ENCODE measurements around the gene NOCT.
A peak's percentile ranks its signal among the peaks of the same experiment; 100 is the strongest.
"Not testable (repeated sequence)": the region's sequence is repeated elsewhere in the genome, so short reads cannot be mapped to it uniquely, and the experiment has no call there.

The NOCT gene
- total RNA-seq = 20.1 to 83.6 (median 36.4) reads per million in 4 donors

- peak; percentile 91 to 92 (median 91) for DNase-seq
Measured at GRCh38 chr4:139015269-139015947, at the start of gene NOCT. NOCT (plus strand) TSS chr4:139015781; CDS start chr4:139015982, 201 bp downstream.

- no peak for DNase-seq
Measured at GRCh38 chr4:138967313-138967712, 48.3 kb upstream of the NOCT start.

GRCh38 chr4:138972956-138973801 is 42.4 kb upstream of the NOCT start:
- no peak for DNase-seq

- no peak for DNase-seq
Measured at GRCh38 chr4:138975225-138975624, 40.4 kb upstream of the NOCT start.

GRCh38 chr4:138976526-138976925 is 39.1 kb upstream of the NOCT start:
- no peak for DNase-seq

DNA sequence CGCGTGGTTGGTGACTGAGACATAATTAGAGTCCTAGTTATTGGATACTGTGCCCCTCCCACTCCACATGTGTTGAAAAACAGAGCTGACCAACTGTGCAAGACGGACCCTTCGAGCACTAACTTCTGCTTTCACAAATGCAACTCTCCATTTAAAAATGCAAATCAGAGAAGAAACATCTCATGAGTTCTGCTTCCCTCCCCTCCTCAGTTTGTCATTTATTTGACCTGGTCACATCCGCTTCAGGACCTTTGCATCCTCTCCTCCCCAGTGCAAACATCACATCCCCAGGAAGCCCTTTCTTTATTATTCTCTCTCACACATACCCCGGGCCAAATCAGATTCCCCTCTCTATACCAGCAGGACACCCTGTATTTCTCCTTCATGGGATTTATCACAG is 38.1 kb upstream of the NOCT start:
- DNase-seq = no peak

DNA sequence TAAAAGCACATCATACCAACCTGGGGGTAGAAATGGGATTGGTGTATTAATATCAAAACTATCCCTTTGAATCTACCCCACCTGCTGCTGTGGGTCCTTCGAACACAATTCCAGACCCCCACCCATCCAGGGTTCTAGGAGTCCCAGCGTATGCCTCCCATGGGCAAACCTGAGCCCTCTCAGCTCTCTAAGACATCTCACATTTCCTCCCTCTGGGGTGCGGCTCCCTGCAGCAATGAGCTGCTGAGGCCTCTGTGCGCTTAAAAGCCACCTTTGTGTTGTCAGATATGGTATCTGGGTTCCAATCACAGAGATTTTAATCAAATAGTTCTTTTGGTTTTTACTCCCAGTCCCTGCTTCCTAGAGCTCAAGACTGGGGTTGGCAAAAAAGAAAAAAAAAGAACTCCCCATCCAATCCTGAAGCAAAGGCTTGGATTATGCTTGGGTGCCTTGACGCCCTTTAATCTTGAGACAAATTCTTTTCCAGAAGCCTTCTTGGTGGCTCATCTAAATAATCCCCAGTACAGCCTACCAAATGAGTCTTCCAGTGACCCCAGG is 37.5 kb upstream of the NOCT start:
- no peak for DNase-seq

DNA sequence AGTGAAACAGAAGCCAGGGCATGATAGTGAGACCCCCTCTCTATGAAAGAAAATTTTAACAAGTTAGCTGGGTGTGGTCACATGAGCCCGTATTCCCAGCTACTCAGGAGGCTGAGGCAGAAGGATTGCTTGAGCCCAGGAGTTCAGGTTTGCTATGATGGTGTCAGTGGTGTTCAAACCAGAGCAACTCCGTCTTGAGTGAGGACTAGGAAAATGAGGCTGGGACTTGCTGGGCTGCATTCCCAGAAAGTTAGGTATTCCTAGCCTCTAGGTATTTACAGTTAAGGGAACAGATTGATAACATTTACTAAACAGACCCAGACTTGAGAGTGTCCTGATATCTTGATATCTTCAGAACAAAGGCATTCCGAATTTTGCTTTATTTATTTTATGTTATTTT is 37.0 kb upstream of the NOCT start:
- DNase-seq = no peak

DNA sequence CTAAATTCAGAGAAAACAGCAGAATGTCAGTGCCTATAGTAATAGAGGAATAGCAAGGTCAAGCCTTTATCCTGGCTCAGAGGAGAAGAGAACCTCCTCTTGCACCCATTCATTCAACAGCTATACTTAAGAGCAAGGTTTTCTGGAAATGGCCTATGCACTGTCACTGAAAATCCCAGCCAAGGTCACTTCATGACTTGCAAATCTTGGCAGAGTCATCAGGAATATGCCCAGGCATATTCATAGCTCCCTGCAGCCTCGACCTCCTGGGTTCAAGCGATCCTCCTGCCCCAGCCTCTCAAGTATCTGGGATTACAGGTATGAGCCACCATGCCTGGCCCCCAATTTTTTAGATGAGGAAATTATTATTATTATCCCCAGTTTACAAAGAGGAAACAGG is 35.8 kb upstream of the NOCT start:
- DNase-seq = no peak

DNA sequence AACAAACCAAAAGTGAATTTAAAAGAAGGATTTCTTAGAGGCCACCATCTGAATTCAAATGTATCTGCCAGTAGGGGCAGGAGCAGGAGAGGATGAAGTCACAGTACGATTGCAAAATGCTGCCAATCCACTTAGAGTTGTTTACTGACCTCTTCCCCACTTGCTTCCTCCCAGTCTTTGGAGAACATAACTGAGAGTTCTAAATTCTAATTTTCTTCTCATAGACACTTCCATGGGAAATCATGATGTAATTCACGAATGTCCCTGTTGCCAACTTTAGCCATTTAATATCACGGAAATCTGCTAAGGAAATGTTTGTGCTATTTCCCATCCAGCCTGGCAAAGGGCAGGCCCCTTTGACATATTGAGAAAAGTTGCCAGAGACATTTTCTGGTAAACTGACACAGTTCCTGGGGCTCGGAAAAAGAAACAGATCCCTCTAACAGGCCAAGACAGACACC is 33.6 kb upstream of the NOCT start:
- DNase-seq = no peak

DNA sequence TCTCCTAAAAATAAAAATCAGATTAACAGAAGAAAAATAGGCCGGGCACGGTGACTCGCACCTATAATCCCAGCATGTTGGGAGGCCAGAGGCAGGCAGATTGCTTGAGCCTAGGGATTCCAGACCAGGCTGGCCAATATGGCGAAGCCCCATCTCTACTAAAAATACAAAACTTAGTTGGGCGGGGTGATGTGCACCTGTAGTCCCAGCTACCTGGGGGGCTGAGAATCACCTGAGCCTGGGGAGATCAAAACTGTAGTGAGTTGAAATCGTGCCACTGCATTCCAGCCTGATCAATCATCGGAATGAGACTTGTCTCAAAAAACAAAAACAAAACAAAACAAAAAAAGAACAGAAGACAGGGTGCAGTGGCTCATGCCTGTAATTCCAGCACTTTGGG is 32.8 kb upstream of the NOCT start:
- DNase-seq = no peak

GRCh38 chr4:138983690-138984089 is 31.9 kb upstream of the NOCT start:
- DNase-seq = no peak

GRCh38 chr4:138984647-138985046 is 30.9 kb upstream of the NOCT start:
- DNase-seq = no peak

GRCh38 chr4:138992676-138993075 is 22.9 kb upstream of the NOCT start:
- DNase-seq = no peak

DNA sequence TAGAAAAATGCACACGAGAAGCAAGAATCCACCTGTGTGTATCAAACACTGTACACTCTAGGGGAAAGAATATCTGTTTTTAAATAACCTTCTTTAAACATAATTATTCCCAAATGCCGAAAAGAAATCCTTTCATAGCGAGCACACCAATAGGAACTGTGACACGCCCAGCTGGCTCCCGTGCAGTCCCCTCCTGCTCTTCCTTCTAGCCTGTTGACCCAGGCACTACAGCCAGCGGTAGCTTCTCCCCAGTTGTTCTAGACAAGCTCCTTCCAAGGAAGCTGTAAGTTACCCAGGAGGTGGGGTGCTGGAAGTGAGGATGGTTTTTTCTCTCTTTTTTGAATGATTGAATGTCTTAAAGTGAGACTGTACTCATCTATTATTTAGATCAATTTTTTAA is 19.5 kb upstream of the NOCT start:
- DNase-seq = no peak

- no peak for DNase-seq
Measured at GRCh38 chr4:138999666-139000065, 15.9 kb upstream of the NOCT start.

- DNase-seq = not testable (repeated sequence)
Measured at GRCh38 chr4:139000134-139000533, 15.4 kb upstream of the NOCT start.

DNA sequence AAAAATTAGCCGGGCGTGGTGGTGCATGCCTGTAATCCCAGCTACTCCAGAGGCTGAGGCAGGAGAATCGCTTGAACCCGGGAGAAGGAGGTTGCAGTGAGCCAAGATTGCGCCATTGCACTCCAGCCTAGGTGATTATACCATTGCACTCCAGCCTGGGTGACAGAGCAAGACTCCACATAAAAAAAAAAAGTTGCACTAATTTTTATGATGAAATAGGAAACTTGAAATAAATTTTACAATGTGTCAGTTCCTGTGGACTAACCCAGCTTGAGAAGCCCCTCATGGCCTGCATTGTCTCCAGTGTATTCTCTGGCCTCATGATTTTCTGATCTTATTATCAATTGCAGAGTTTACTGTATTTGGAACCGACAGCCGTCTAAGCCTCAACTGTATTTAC is 14.2 kb upstream of the NOCT start:
- not testable (repeated sequence) for DNase-seq

GRCh38 chr4:139003668-139004067 is 11.9 kb upstream of the NOCT start:
- not testable (repeated sequence) for DNase-seq

DNA sequence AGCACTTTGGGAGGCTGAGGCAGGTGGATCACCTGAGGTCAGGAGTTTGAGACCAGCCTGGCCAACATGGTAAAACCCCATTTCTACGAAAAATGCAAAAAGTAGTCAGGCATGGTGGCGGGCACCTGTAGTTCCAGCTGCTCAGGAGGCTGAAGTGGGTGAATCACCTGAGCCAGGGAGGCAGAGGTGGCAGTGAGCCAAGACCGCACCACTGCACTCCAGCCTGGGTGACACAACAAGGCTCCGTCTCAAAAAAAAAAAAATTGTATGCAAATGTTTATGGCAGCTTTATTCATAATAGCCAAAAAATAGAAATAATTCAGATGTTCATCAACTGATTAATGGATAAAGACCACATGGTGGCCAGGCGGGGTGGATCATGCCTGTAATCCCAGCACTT is 9.8 kb upstream of the NOCT start:
- no peak for DNase-seq

GRCh38 chr4:139007640-139008039 is 7.9 kb upstream of the NOCT start:
- no peak for DNase-seq

- DNase-seq = not testable (repeated sequence)
Measured at GRCh38 chr4:139008278-139008677, 7.3 kb upstream of the NOCT start.

GRCh38 chr4:139009702-139010101 is 5.9 kb upstream of the NOCT start:
- DNase-seq = no peak
